Transverse colon (tissue), 4 donors: ENCODE data around the gene SCTR.

Experiments
- EP300 ChIP-seq: sonication (generic); formaldehyde crosslinking; IDR thresholded peaks from one replicate; pipeline ENCODE4 v1.6.1; 2017; ENCODE audit warnings: antibody characterized with exemption, low read depth
- POLR2A ChIP-seq: fragments of 450-650 bp; IDR thresholded peaks from one replicate; pipeline ENCODE4 v1.6.1; 2016; ENCODE audit warnings: antibody characterized with exemption, mild to moderate bottlenecking, moderate library complexity
- POLR2AphosphoS5 ChIP-seq, 3 donors: sonication (generic); formaldehyde crosslinking; IDR thresholded peaks; one replicate each; pipeline ENCODE4 v1.6.1; 2016; ENCODE audit warnings: antibody characterized with exemption in 3 of 3
- TF ChIP-seq, protein P1 (sequence below), 5 experiments: fragments of 200-600 bp in 3 of 5; fragments of 450-650 bp in 2 of 5; sonication (generic) in 3 of 5; IDR thresholded peaks; 1 replicate in 2 of 5; 2 replicates in 3 of 5; pipeline ENCODE4 v1.5.1; 2016 to 2017; ENCODE audit warnings: antibody characterized with exemption in 5 of 5, inconsistent platforms in 3 of 5, mild to moderate bottlenecking in 2 of 5, moderate library complexity in 1 of 5

DNA sequence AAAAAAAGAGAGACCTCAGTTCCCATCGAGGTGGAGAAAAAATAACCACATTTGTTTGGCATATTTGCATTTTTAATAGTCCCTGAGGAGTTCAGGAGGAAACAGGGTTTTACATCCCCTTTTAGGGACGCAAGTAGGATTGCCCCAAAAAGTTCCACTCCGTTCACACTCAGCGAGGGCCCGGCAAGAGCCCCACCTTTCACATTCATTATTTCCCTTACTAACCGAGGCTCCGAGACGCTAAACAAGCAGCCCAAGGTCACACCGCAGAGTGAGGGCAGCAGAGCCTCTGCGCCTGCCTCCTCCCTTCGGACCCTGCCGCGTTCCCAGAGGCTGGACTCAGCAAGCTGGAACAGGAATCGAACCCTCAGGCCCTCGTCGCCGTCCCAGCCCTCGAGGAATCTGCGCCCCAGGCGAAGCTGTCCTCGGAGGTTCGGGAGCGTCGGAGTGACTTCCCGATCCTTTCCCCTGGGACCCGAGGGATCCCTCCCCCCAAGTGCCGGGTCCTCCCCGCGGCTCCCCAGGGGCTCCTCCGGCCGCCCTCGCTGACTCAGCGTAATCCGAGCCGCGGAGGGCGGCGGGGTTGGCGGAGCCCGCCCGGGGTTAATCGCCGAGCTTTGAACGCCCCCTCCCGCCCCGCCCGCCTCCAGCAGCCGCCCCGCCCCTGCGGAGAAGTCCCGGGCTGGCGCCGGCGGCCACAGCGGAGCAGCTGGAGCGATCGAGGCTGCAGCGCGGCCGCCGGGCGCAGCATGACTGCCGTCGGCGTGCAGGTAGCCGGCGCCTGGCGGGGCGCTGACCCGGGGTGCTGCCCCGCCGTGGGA lies 92.9 kb downstream of the SCTR start, which contains the start of gene TMEM37:
- TF ChIP-seq, protein P1, sequence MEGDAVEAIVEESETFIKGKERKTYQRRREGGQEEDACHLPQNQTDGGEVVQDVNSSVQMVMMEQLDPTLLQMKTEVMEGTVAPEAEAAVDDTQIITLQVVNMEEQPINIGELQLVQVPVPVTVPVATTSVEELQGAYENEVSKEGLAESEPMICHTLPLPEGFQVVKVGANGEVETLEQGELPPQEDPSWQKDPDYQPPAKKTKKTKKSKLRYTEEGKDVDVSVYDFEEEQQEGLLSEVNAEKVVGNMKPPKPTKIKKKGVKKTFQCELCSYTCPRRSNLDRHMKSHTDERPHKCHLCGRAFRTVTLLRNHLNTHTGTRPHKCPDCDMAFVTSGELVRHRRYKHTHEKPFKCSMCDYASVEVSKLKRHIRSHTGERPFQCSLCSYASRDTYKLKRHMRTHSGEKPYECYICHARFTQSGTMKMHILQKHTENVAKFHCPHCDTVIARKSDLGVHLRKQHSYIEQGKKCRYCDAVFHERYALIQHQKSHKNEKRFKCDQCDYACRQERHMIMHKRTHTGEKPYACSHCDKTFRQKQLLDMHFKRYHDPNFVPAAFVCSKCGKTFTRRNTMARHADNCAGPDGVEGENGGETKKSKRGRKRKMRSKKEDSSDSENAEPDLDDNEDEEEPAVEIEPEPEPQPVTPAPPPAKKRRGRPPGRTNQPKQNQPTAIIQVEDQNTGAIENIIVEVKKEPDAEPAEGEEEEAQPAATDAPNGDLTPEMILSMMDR (IDR thresholded peaks at IDR 0.05): no peak
- TF ChIP-seq EP300 (no peak), POLR2AphosphoS5 (IDR thresholded peaks at IDR 0.05) (peak in 2 of 3 donors; percentile 60 to 69), POLR2A (peak; percentile 73)
